ENCODE results near the gene CNKSR3. TPM values are rescaled to one million over a fixed set of nuclear protein-coding genes. Genes with fewer than 3 reads are reported as not detected.

Gene CNKSR3
- total and polyA plus RNA-seq, 2 of the 8 experiments (the other 6 are each of a cell fraction or from before 2014, with no cell fraction given), result 1.2 to 6.2 TPM

GRCh38 chr6:154360476-154360875 lies 150.0 kb downstream of the CNKSR3 start:
- H3K4me1 ChIP-seq (replicated peaks in 1 of 4; ENCODE audit: control insufficient read depth in 3 of 4, insufficient read depth in 4 of 4, low read length in 3 of 4), result no peaks in the 10 kb centered on the region
- no peaks in the 10 kb centered on the region for H3K23me2 ChIP-seq (ENCODE audit: low read depth, low read length)
- FAIRE-seq, result no peak
- H4K20me1 ChIP-seq (replicated peaks in 1 of 2; ENCODE audit: control insufficient read depth in 1 of 2, insufficient read depth in 2 of 2, low read length in 2 of 2), result no peaks in the 10 kb centered on the region
- H3K4ac ChIP-seq (replicated peaks; ENCODE audit: insufficient read length, low read depth, low read length), result no peak overlapping the region
- no peak overlapping the region for H3K27ac ChIP-seq (ENCODE audit: low read depth, low read length)
- H3K79me1 ChIP-seq (ENCODE audit: low read depth, low read length), result no peaks in the 10 kb centered on the region
- no peak overlapping the region for H2BK12ac ChIP-seq (ENCODE audit: low read depth, low read length)
- H3K36me3 ChIP-seq (ENCODE audit: control insufficient read depth in 2 of 4, insufficient read depth in 4 of 4, low read length in 3 of 4), result no peaks in the 10 kb centered on the region
- no peak overlapping the region for H2BK20ac ChIP-seq (ENCODE audit: low read length)
- no peak overlapping the region for H4K8ac ChIP-seq (ENCODE audit: extremely low read depth, insufficient read depth, low read length)
- H2BK15ac ChIP-seq (ENCODE audit: low read length), result no peak overlapping the region
- H3K27me3 ChIP-seq (replicated peaks in 1 of 4; ENCODE audit: control insufficient read depth in 3 of 4, extremely low read depth in 1 of 4, insufficient read depth in 3 of 4, low read length in 3 of 4), result no peaks in the 10 kb centered on the region
- WGBS, 2 experiments (ENCODE audit: extremely low coverage in 1 of 2, insufficient coverage in 1 of 2, insufficient read length in 1 of 2, insufficient replicate concordance in 2 of 2, low coverage in 1 of 2, low lambda C conversion rate in 2 of 2, missing lambda C conversion rate in 1 of 2), result 92% methylated on average over 3 of the region's 3 CpGs; no CpG with 5 or more reads in 1 of the 2 experiments
- no peak overlapping the region for H3K18ac ChIP-seq (ENCODE audit: extremely low read depth, low read length)
- H4K91ac ChIP-seq (replicated peaks; ENCODE audit: insufficient read length, low read length), result no peak overlapping the region
- H3K56ac ChIP-seq (replicated peaks; ENCODE audit: insufficient read length, low read depth, low read length), result no peak overlapping the region
- no peaks in the 10 kb centered on the region for H3K9me3 ChIP-seq (ENCODE audit: insufficient read depth in 2 of 2, low read depth in 1 of 2, low read length in 1 of 2)
- H3K4me3 ChIP-seq (ENCODE audit: extremely low read depth in 1 of 4, insufficient read depth in 2 of 4, low read depth in 3 of 4, low read length in 4 of 4), result no peak overlapping the region
- ChIA-PET POLR2A (ENCODE audit: partially characterized antibody) (no interaction called here), CTCF (ENCODE audit: partially characterized antibody) (interaction anchor here (1.0 kb wide), 1 partner anchor 18 kb away, joined by 3 read pairs; no protein-coding TSS in a partner anchor)
- no peak overlapping the region for H3K4me2 ChIP-seq (ENCODE audit: insufficient read depth in 1 of 2, low read depth in 2 of 2, low read length in 2 of 2)
- H4K5ac ChIP-seq (ENCODE audit: insufficient read length, low read depth, low read length), result no peak overlapping the region
- no peak overlapping the region for H2AK5ac ChIP-seq (ENCODE audit: low read depth, low read length)
- H3K9ac ChIP-seq (replicated peaks in 1 of 4; ENCODE audit: extremely low read depth in 1 of 4, low read depth in 3 of 4, low read length in 3 of 4), result no peak overlapping the region
- DNase-seq (ENCODE audit: low read depth in 1 of 2, low spot score in 2 of 2), result no peak
- H2BK120ac ChIP-seq (replicated peaks; ENCODE audit: low read depth, low read length), result no peak overlapping the region
- no peak overlapping the region for H3K14ac ChIP-seq (ENCODE audit: insufficient read length)
- no peak overlapping the region for H2BK5ac ChIP-seq (ENCODE audit: low read depth, low read length)
- no peak overlapping the region for H3K23ac ChIP-seq (ENCODE audit: insufficient read length)
- no peaks in the 10 kb centered on the region for H3K79me2 ChIP-seq (ENCODE audit: control insufficient read depth in 1 of 2, insufficient read depth in 2 of 2, low read length in 2 of 2)
- H2AFZ ChIP-seq (ENCODE audit: low read length), result no peak overlapping the region
- TF ChIP-seq YY1 (IDR thresholded peaks at IDR 0.05; ENCODE audit: low read depth, low read length) (no peak), EP300 (IDR thresholded peaks at IDR 0.05; ENCODE audit: borderline replicate concordance in 1 of 2, low read depth in 2 of 2, low read length in 2 of 2) (no peak), POLR2A (IDR thresholded peaks at IDR 0.05; ENCODE audit: control extremely low read depth in 1 of 2, low read depth in 2 of 2, low read length in 2 of 2) (no peak), RNF2 (IDR thresholded peaks at IDR 0.05; ENCODE audit: borderline replicate concordance, low read depth, low read length, missing control alignments, poor library complexity, severe bottlenecking) (no peak), NRF1 (IDR thresholded peaks at IDR 0.05; ENCODE audit: low read depth, low read length) (no peak), SIX5 (IDR thresholded peaks at IDR 0.05; ENCODE audit: low read depth, low read length) (no peak), TCF12 (IDR thresholded peaks at IDR 0.05; ENCODE audit: low read depth, low read length) (no peak), ASH2L (IDR thresholded peaks at IDR 0.05; ENCODE audit: low read length) (no peak), TAF1 (IDR thresholded peaks at IDR 0.05; ENCODE audit: low read depth, low read length) (no peak), SRF (IDR thresholded peaks at IDR 0.05; ENCODE audit: low read depth, low read length) (no peak), RXRA (IDR thresholded peaks at IDR 0.05; ENCODE audit: insufficient read depth, low read depth, low read length) (no peak), EZH2 (IDR thresholded peaks at IDR 0.05; ENCODE audit: low read depth, low read length, severe bottlenecking) (no peak), FOSL1 (IDR thresholded peaks at IDR 0.05; ENCODE audit: insufficient read depth, low read depth, low read length) (no peak), SIRT6 (IDR thresholded peaks at IDR 0.05; ENCODE audit: low read length) (no peak), CEBPB (IDR thresholded peaks at IDR 0.05; ENCODE audit: low read depth, low read length) (no peak), POU5F1 (IDR thresholded peaks at IDR 0.05; ENCODE audit: low read depth, low read length) (no peak), SP2 (IDR thresholded peaks at IDR 0.05; ENCODE audit: low read length) (no peak)
